GM12865 (cell line): Measurements from ENCODE around the gene POU6F2.

Source experiments
- DNase-seq: peaks from one replicate; pipeline ENCODE4 v3.0.0; 2010; ENCODE audit warnings: low read depth
- H3K4me3 ChIP-seq: 2 replicates; pipeline ENCODE4 v1.5.1; 2011; ENCODE audit warnings: mild to moderate bottlenecking, low read depth, low read length, control low read depth
- TF ChIP-seq, protein P1 (sequence below): IDR thresholded peaks from 2 replicates; pipeline ENCODE4 v1.5.1; 2011; ENCODE audit warnings: low read length, control low read depth, low read depth, inconsistent platforms; ENCODE audit not compliant: insufficient read depth; ENCODE audit errors: missing control alignments

POU6F2 gene

DNA sequence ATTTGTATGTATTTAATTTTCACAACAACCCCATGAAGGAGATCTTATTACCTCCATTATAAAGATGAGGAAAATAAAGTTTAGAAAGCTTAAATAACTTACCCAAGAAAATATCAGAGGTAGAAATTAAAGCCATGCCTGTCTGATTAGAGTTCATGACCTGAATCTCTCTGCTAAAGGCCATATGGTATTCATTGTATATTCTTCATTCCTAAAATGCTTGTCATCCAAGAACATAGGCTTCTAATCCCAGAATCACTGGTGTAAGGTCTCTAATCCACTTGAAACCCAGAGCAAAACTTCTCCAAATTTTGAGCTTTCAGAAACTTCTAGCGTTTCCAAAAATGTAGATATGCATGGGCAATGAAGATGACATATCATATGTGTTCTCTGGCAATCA is 516.2 kb downstream of the POU6F2 start:
- no peak overlapping the region for H3K4me3 ChIP-seq
- TF ChIP-seq, protein P1, sequence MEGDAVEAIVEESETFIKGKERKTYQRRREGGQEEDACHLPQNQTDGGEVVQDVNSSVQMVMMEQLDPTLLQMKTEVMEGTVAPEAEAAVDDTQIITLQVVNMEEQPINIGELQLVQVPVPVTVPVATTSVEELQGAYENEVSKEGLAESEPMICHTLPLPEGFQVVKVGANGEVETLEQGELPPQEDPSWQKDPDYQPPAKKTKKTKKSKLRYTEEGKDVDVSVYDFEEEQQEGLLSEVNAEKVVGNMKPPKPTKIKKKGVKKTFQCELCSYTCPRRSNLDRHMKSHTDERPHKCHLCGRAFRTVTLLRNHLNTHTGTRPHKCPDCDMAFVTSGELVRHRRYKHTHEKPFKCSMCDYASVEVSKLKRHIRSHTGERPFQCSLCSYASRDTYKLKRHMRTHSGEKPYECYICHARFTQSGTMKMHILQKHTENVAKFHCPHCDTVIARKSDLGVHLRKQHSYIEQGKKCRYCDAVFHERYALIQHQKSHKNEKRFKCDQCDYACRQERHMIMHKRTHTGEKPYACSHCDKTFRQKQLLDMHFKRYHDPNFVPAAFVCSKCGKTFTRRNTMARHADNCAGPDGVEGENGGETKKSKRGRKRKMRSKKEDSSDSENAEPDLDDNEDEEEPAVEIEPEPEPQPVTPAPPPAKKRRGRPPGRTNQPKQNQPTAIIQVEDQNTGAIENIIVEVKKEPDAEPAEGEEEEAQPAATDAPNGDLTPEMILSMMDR: no peak
- DNase-seq: no peak

DNA sequence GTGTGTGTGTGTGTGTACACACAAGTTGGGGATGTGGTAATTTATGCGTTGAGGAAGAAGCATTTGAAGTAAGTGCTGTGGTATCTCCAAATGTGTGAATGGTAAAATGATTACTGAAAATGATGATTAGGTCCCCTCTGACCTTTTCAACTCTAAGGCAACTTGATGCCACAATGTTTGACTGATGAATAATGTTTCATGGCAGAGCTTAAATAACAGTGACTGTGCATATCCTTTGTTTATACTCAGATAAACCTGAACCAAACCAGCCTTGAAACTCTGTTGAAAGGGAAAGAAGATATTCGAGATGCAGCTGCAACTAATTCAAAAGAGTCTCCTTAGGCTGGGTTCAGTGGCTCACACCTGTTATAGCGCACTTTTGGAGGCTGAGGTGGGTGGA is 523.6 kb downstream of the POU6F2 start:
- H3K4me3 ChIP-seq: no peak overlapping the region
- no peak for DNase-seq
- TF ChIP-seq, protein P1: no peak

DNA sequence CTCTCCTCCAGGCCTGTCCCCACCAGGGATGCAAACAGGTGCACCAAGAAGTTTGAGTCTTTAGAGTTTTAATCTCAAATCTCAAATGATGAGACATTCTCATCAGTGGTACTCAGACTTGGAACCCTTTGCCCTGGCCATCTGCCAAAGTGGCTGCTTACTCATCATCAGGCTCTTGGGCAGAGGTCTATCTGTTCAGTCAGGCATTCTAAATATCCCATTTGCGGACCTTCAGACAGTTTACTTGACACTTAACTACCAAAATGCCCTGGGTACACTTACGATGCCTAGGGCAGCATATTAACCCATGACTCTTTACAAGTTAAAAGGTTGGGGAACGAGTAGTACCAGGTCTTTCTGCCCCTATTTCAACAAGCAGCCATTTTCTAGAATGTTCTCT is 527.3 kb downstream of the POU6F2 start:
- TF ChIP-seq, protein P1: no peak
- DNase-seq: no peak
- H3K4me3 ChIP-seq: no peak overlapping the region

DNA sequence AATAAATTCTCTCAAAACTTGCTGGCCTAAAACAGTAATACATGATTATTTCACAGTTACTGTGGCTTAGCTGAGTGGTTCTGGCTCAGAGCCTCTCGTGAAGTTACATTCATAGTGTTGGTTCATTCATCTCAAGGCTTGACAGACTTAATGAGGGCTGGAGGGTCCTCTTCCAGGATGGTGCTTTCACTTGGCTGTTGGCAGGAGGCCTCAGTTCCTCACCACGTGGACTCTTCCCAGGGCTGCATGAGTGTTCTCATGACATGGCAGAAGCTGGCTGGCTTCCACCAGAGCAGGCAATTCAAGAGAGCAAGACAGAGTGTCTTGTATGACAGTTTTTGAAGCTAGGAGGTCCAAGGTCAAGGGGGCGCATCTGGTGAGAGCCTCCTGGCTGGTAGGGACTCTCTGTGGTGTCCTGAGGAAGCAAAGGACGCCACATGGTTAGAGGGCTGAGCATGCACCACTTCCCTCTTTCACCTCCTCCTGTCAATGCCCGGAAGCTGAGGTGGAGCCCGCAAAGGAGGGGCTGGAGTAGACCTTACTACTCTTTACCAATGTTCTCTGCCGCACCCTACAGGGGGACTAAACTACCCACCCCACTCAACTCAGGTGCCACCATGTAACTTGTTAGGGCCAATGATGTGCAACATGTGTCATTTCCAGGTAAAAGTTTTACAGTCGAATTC is 530.3 kb downstream of the POU6F2 start:
- DNase-seq: peak; percentile 28
- H3K4me3 ChIP-seq: no peak overlapping the region
- TF ChIP-seq, protein P1: no peak

DNA sequence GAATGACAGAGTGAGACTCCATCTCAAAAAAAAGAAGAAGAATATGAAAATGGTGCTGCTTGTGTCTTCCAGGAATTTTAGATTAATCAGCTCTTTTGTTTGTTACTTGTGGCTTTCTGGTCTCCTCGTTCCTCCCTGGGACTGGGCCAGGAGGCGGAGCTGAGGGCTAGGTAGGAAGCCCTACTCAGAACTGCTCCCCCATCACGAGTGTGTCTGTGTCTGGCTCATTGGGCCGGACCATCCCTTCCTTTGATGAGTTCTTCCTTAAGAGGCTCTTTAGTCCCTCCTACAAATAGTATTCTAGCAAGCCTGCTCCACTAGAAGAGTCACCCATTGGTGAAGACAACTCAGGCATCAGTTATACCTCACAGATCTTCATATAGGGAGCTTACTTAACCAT is 531.7 kb downstream of the POU6F2 start:
- TF ChIP-seq, protein P1: no peak
- H3K4me3 ChIP-seq: no peak overlapping the region
- no peak for DNase-seq

DNA sequence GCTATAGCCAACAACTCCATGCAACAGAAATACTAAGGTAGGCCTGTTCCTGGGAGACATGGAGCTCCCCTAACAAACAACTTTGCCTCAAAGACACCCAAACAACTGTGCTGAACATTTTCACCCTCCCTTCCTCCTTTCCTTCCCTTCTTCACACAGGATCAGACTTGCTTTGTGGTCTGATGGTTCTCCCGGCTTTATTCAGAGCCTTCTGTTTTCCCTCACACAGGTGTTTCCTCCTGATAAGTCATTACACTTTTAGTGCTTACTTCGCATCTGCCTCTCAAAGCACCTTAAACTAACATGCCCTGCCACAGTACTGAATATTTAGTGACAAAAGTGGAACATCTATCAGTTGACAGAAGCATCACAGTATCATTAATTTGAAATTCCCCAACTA is 532.2 kb downstream of the POU6F2 start:
- DNase-seq: no peak
- TF ChIP-seq, protein P1: no peak
- no peak overlapping the region for H3K4me3 ChIP-seq

DNA sequence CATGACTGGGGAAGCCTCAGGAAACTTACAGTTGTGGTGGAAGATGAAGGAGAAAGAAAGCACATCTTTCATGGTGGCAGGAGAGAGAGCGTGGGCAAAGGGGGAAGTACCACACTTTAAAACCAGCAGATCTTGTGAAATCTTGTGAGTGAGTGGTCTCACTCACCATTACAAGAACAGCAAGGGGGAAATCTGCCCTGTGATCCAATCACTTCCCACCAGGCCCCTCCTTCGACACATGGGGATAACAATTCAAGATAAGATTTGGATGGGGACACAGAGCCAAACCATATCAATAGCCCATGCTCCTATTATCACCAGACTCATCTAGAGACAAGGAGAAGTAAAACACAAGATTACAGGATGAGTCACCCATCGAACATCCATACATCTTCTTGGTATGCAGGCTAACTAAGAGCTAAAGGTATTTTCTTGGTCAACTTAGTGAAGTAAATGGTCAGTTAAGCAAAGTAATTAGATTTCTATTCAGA is 533.2 kb downstream of the POU6F2 start:
- no peak overlapping the region for H3K4me3 ChIP-seq
- TF ChIP-seq, protein P1: no peak
- DNase-seq: no peak
